Measurements from ENCODE around the gene TMEM163.

TMEM163 gene

DNA sequence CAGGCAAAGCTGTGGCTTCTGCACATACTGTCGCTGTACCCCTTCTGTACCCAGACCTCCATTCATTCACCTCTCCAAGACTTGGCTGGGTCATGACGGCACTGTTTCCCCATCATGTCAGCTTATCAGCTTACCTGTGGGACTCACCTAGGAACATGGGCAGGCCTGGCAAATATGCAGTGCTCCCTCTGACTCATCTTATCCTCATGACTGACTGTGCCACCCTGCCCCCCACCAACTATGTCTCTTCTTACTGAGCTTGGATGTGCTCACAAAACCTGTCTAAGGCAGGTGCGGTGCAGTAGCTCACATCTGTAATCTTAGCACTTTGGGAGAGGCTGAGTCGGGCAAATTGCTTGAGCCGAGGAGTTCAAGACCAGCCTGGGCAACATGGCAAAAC is 312.5 kb downstream of the TMEM163 start:
- peaks cover 4% of the 10 kb centered on the region; the same call in 1 of the 2 replicates for H3K79me2 ChIP-seq (ENCODE audit: control insufficient read depth, low read length)
- peaks cover 21% of the 10 kb centered on the region for H3K4me1 ChIP-seq (ENCODE audit: control insufficient read depth, low read length)
- H3K9me2 ChIP-seq (replicated peaks; ENCODE audit: control insufficient read depth, low read length), result no peaks in the 10 kb centered on the region
- H3K4me2 ChIP-seq (ENCODE audit: low read length), result no peak overlapping the region
- no peaks in the 10 kb centered on the region for H3K27me3 ChIP-seq (ENCODE audit: control insufficient read depth, low read length)
- H3K9me3 ChIP-seq (ENCODE audit: control insufficient read depth, insufficient read depth, low read length), result no peaks in the 10 kb centered on the region
- TF ChIP-seq EZH2phosphoT487 (IDR thresholded peaks at IDR 0.05; ENCODE audit: borderline replicate concordance, low read length), result no peak
- TF ChIP-seq, protein P1, sequence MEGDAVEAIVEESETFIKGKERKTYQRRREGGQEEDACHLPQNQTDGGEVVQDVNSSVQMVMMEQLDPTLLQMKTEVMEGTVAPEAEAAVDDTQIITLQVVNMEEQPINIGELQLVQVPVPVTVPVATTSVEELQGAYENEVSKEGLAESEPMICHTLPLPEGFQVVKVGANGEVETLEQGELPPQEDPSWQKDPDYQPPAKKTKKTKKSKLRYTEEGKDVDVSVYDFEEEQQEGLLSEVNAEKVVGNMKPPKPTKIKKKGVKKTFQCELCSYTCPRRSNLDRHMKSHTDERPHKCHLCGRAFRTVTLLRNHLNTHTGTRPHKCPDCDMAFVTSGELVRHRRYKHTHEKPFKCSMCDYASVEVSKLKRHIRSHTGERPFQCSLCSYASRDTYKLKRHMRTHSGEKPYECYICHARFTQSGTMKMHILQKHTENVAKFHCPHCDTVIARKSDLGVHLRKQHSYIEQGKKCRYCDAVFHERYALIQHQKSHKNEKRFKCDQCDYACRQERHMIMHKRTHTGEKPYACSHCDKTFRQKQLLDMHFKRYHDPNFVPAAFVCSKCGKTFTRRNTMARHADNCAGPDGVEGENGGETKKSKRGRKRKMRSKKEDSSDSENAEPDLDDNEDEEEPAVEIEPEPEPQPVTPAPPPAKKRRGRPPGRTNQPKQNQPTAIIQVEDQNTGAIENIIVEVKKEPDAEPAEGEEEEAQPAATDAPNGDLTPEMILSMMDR (IDR thresholded peaks at IDR 0.05; ENCODE audit: low read depth, low read length, poor library complexity, severe bottlenecking), result no peak
- peaks cover 39% of the 10 kb centered on the region for H3K36me3 ChIP-seq (ENCODE audit: control insufficient read depth, low read length)
- H3K27ac ChIP-seq (ENCODE audit: low read depth, low read length), result no peak overlapping the region
- peaks cover 6% of the 10 kb centered on the region for H3F3A ChIP-seq (ENCODE audit: control insufficient read depth, insufficient read depth)
- no peaks in the 10 kb centered on the region for H4K20me1 ChIP-seq (ENCODE audit: control insufficient read depth, insufficient read depth, low read depth, low read length)
- H3K4me3 ChIP-seq (ENCODE audit: low read length), result no peak overlapping the region

Measured in DOHH2 (cell line).